Left renal pelvis (tissue), 4 donors: ENCODE results near the gene GNA15. TPM values are rescaled to one million over a fixed set of nuclear protein-coding genes. Genes with fewer than 3 reads are reported as not detected.

ENCODE experiments used
- DNase-seq, 4 donors: peaks; one replicate each; pipeline ENCODE4 v3.0.0-alpha.2; 2013; ENCODE audit warnings: low read depth in 4 of 4, low spot score in 3 of 4
- polyA plus RNA-seq, 4 donors: library from polyadenylated mRNA; unstranded; fragments of 120-200 nt; gene quantifications; one replicate each; pipeline ENCODE4 v1.2.1, GENCODE V29; 2013; ENCODE audit not compliant: insufficient read length in 4 of 4

Gene GNA15
- polyA plus RNA-seq, 4 donors, result 0.96 to 2.2 (median 1.1) TPM

DNA sequence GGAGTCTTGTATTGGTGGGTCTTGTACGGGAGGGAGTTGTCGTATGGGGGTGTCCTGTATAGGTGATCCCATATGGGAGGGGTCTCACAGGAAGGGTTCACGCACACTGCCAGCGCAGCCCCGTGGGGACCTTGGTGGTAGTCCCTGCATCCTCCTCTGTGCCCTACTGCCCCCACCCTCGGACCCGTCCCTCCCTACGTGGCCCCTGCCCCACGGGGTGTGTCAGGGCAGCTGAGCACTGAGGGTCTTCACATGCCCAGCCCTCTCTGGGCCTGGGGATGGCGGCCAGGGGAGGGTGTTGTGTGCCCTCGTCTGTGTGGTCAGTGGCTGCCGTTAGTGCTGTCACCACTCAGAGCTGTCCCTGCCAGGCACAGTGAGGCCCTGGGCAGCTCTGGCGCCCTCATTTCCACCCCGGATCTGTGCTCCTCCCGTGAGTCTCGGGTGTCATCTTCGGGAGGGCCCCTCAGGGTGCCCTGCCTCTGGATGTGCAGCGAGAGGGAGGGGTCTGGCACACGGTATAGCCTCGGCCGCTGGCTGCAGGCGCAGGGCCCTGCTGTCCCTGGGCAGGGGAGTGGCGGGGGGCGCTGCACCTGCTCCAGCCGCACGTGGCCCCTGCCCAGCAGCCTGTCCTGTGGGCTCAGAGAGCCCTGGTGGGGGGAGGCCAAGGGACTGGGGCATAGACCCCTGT lies 16.0 kb upstream of the GNA15 start:
- DNase-seq, result no peak

- no peak for DNase-seq
These were observed 15.1 kb upstream of the GNA15 start for GRCh38 chr19:3120611-3121276.

- DNase-seq, result no peak
These were observed 14.4 kb upstream of the GNA15 start for GRCh38 chr19:3121396-3121795.

GRCh38 chr19:3121821-3122511 lies 13.9 kb upstream of the GNA15 start:
- no peak for DNase-seq

GRCh38 chr19:3122512-3122870 lies 13.3 kb upstream of the GNA15 start:
- no peak for DNase-seq

DNA sequence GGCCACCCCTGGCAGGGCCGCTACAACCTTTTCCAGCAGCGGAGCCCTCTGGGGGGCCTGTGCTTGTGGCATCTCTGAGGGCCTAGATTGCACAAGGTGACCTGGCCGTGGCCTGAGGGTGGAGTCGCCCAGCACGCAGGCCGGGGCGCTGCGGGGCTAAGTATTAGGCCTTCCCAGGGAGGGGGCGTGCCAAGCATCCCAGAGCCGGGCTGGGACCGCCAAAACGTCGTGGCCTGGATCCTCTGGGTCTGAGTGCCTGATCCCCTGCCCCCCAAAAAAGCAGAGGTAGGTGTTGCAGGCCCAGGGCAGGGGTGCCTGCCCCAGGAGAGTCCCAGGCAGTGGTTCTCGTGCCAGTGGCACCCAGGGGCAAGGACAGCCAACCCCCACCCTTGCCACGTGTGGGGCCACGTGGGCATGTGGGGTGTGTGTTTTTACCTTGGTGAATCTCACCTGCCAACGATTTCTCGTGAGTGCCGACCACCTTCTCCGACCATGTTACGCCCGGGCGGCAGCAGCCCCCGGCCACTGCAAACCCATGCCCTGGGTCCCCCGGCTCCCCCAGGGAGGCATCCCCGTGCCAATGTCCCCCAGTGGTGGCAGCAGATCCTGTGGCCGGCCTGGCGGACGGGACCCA lies 12.6 kb upstream of the GNA15 start:
- DNase-seq, result no peak

DNA sequence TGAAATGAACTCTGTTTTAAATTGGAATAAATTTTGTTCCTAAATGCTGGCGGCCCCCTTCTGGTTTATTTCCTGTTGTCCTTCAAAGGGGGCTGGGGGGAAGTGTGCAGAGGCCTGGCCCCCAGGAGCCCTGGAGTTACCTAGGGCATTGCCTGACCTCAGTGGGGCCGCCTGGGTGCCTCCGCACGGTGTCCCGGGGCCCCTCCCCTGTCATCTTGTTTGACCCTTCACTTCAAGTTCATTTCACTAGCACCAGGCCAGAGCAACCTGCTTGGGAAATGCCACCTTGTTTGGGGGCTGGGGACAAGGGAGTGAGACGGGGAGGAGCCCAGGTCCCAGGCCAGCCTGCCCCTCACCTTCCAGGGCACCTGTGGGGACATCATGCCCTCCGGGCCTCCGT lies 11.9 kb upstream of the GNA15 start:
- DNase-seq, result no peak

DNA sequence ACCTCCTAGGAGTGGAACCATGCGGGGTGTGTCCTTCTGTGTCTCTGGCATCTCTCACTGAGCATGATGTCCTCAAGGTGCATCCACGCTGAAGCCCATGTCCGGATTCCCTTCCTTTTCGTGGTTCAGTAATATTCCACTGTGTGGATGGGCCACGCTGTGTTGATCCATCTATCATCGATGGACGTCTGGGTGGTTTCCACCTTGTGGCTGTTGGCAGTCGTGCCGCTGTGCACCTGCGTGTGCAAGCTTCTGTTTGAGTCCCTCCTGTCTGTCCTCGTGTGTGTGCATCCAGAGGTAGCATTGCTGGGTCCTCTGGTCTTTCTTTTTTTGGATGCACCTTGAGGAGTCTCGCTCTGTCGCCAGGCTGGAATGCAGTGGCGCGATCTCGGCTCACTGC lies 11.2 kb upstream of the GNA15 start:
- no peak for DNase-seq

- no peak for DNase-seq
These were observed 9.8 kb upstream of the GNA15 start for GRCh38 chr19:3125900-3126524.

- DNase-seq, result no peak
These were observed 6.7 kb upstream of the GNA15 start for GRCh38 chr19:3129112-3129511.

DNA sequence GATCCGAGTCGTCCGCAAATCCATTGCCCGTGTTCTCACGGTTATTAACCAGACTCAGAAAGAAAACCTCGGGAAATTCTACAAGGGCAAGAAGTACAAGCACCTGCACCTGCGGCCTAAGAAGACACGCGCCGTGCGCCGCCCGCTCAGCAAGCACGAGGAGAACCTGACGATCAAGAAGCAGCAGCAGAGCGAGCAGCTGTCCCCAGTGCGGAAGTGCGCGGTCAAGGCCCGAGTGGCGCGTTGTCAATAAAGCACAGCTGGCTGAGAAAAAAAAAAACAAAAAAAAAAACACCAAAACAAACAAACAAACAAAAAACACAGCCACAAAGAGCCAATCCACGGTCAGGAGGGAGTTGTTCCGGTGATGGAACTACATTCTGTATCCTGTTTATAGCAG lies 4.7 kb upstream of the GNA15 start:
- no peak for DNase-seq

DNA sequence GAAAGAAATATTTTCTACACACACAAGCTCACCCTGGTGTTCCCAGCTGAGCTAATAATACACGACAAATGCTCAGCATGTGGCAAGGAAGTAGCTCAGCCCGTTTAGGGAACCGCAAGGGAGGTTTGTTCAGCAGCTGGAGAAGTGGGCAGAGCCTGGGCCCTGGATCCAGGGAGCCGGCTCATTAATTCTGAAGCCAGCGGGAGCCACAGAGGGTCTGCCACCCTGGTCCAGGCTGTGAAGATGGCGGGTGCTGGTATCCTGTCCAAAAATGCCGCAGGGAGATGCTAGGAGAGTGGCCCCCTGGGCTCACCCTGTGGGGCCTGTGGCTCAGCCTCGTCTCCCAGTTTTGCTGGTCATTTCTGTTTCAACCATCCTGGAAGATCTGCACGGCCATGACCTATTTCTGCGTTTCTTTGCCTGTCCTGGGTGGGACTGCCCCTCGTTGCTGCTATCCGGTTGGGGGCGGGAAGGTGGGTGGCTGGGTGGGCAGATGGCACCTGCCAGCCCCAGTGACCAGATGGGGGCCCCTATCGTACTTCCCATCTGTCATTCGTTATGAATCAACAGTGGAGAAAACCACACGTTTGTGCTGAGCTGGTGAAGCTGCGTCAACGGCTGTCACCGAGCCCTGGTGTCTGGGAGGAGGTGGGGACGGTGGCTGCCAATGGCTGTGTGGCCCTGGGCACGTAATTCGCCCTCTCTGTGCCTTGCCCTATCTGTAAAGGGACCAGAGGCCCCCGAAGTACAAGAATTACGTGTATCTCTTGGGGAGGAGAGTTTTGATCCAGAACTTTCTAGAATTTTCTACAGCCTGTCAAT lies 2.7 kb upstream of the GNA15 start:
- peak in 1 of 4 donors; percentile 42 for DNase-seq

DNA sequence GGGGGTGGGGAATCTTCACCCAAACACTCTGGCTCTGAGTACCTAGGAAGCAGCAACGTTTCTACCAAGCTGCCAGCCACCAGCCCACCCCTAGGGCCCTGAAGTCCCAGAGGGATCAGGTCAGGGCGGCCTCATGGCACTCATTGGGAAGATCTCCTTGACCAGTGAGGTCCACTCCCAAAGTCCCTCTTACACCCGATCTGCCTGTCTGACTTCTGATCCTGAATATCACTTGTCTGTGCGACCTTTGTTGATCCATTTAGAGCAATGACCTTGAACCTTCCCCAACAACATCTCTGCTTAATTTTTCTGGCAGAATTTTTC lies 2.1 kb upstream of the GNA15 start:
- no peak for DNase-seq

DNA sequence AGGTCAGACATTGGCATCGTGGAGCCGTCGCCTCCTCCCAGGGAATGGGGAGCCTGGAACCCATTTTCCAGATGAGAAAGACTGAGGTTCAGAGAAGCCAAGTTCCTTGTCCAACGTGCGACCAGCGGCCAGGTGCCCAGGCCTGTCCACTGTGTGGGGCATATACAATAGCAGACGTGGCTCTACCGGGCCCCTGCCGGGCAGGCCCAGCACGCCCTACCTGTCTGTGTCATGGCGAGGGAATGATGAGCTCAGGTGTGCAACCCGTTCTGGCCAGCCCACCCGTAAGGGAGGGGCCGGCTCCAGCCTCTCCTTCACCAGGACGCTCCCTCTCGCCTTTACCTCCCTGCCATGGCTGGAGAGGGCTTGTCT lies 837 bp downstream of the GNA15 start:
- DNase-seq, result no peak

DNA sequence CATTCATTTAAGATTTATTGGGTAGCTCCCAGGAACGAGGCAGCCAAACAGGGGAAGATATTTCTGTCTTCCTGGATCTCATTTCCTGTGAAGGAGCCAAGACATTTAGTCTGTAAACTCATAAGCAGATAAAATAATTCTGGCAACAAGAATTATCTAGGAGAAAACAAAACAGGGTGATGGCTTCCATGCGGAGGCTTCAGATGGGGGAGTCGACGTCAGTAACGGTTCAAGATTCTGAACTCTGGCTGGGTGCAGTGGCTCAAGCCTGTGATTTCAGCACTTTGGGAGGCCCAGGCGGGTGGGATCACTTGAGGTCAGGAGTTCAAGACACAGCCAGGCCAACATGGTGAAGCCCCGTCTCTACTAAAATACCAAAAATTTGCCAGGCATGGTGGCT lies 1.3 kb downstream of the GNA15 start:
- DNase-seq, result no peak

GRCh38 chr19:3138268-3138667 lies 2.4 kb downstream of the GNA15 start:
- no peak for DNase-seq

GRCh38 chr19:3140667-3141038 lies 4.8 kb downstream of the GNA15 start:
- no peak for DNase-seq

DNA sequence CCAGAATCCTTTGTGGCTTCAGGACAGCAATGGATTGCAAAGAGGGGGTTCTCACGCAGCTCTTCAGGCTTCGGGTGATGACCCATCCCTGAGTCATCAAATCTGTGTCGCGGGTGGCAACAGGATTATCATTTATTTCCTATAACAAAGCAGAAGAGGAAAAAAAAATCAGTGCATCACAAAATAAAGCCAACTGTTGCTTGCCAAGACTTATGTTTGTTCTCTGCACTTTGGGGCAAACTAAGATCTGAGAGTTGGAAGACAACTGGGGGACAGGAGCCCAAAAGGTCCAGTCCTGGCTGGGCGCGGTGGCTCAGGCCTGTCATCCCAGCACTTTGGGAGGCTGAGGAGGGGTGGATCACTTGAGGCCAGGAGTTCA lies 6.4 kb downstream of the GNA15 start:
- no peak for DNase-seq

DNA sequence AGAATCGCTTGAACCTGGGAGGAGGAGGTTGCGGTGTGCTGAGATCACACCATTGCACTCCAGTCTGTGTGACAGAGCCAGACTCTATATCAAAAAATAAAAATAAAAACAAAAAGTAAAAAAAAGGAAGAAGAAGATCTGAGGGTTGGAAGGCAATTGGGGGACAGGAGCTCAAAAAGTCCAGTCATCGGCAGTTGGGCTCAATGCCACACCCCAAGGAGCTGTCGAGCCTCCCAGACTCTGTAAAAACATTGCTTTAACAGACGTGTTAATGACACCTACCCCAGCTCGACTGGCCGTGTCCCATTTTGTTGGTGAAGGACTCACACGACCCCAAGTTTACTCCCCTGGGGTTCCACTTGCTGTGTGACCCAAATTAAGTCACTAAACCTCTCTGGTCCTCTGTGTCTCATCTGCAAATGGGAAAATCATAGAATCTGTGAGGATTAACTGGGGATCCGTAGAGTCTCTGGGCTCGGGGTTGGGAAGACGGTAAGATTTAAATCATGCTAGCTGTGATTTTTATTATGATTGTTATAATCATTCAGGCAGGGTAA lies 7.0 kb downstream of the GNA15 start:
- DNase-seq, result no peak

GRCh38 chr19:3145909-3146676 lies 10.3 kb downstream of the GNA15 start:
- DNase-seq, result no peak
